Neuronal stem cell (in vitro differentiated cells): ENCODE results near the gene CH25H.

Experiments used
- DNase-seq: peaks from one replicate; pipeline ENCODE4 v3.0.0-alpha.2; 2013; ENCODE audit warnings: low spot score
- H2AFZ ChIP-seq: one replicate; pipeline ENCODE4 v1.6.1; 2013; ENCODE audit warnings: mild to moderate bottlenecking, low read length, inconsistent platforms
- H2AK5ac ChIP-seq: 2 replicates; pipeline ENCODE4 v1.6.1; 2013; ENCODE audit warnings: low read depth, mild to moderate bottlenecking, inconsistent platforms, low read length, moderate library complexity, mixed read lengths
- H2BK120ac ChIP-seq: 2 replicates; pipeline ENCODE4 v1.6.1; 2013; ENCODE audit warnings: low read depth, mild to moderate bottlenecking, inconsistent platforms, low read length, moderate library complexity, mixed read lengths
- H2BK12ac ChIP-seq: one replicate; pipeline ENCODE4 v1.6.1; 2013; ENCODE audit warnings: low read length, inconsistent platforms
- H2BK15ac ChIP-seq: 2 replicates; pipeline ENCODE4 v1.6.1; 2013; ENCODE audit warnings: mild to moderate bottlenecking, low read length, inconsistent platforms, mixed read lengths
- H2BK5ac ChIP-seq: one replicate; pipeline ENCODE4 v1.6.1; 2013; ENCODE audit warnings: inconsistent platforms, mild to moderate bottlenecking, low read length, moderate library complexity
- H3K14ac ChIP-seq: one replicate; pipeline ENCODE4 v1.6.1; 2013; ENCODE audit warnings: low read length, inconsistent platforms
- H3K18ac ChIP-seq: 2 replicates; pipeline ENCODE4 v1.6.1; 2013; ENCODE audit warnings: low read length, inconsistent platforms
- H3K23ac ChIP-seq: 2 replicates; pipeline ENCODE4 v1.6.1; 2013; ENCODE audit warnings: low read depth, mild to moderate bottlenecking, mixed read lengths, low read length, inconsistent platforms; ENCODE audit not compliant: poor library complexity
- H3K27ac ChIP-seq: replicated peaks from 3 replicates; pipeline ENCODE4 v1.5.1; 2013; ENCODE audit warnings: low read length, inconsistent platforms
- H3K27me3 ChIP-seq, 3 experiments: 2 replicates each; pipeline ENCODE4 v1.6.1; 2013; ENCODE audit warnings: low read length in 3 of 3, mild to moderate bottlenecking in 2 of 3, inconsistent platforms in 1 of 3, low read depth in 1 of 3, mixed read lengths in 1 of 3, moderate library complexity in 1 of 3; ENCODE audit not compliant: control insufficient read depth in 3 of 3, insufficient read depth in 3 of 3
- H3K36me3 ChIP-seq, 2 donors: replicated peaks in 1 of 2; 2 replicates each; pipeline ENCODE4 v1.6.1; 2013; ENCODE audit warnings: low read length in 2 of 2; ENCODE audit not compliant: control insufficient read depth in 2 of 2, insufficient read depth in 2 of 2
- H3K4ac ChIP-seq: 2 replicates; pipeline ENCODE4 v1.6.1; 2013; ENCODE audit warnings: inconsistent platforms, mild to moderate bottlenecking, low read length, moderate library complexity
- H3K4me1 ChIP-seq, 2 donors: 1 replicate in 1 of 2; 2 replicates in 1 of 2; pipeline ENCODE4 v1.6.1; 2013; ENCODE audit warnings: low read length in 2 of 2, low read depth in 1 of 2; ENCODE audit not compliant: control insufficient read depth in 2 of 2, insufficient read depth in 1 of 2
- H3K4me2 ChIP-seq: one replicate; pipeline ENCODE4 v1.6.1; 2013; ENCODE audit warnings: mild to moderate bottlenecking, low read length, inconsistent platforms; ENCODE audit not compliant: insufficient read depth, poor library complexity, severe bottlenecking
- H3K4me3 ChIP-seq, 2 donors: 2 replicates each; pipeline ENCODE4 v1.5.1; 2013; ENCODE audit warnings: low read length in 2 of 2, mild to moderate bottlenecking in 2 of 2, inconsistent platforms in 1 of 2, moderate library complexity in 1 of 2
- H3K79me1 ChIP-seq: one replicate; pipeline ENCODE4 v1.6.1; 2013; ENCODE audit warnings: low read depth, mild to moderate bottlenecking, inconsistent platforms, low read length, moderate library complexity
- H3K9ac ChIP-seq: one replicate; pipeline ENCODE4 v1.6.1; 2013; ENCODE audit warnings: mild to moderate bottlenecking, low read depth, low read length, inconsistent platforms; ENCODE audit not compliant: poor library complexity
- H3K9me3 ChIP-seq, 2 donors: replicated peaks in 1 of 2; 2 replicates each; pipeline versions ENCODE3 to v1.6.1; 2013; ENCODE audit warnings: low read length in 2 of 2, mild to moderate bottlenecking in 2 of 2, inconsistent platforms in 1 of 2, low read depth in 1 of 2, mixed read lengths in 1 of 2, moderate library complexity in 1 of 2; ENCODE audit not compliant: control insufficient read depth in 2 of 2, insufficient read depth in 1 of 2
- H4K8ac ChIP-seq: one replicate; pipeline ENCODE4 v1.6.1; 2013; ENCODE audit warnings: low read depth, mild to moderate bottlenecking, inconsistent platforms, low read length, moderate library complexity
- H4K91ac ChIP-seq: one replicate; pipeline ENCODE4 v1.6.1; 2013; ENCODE audit warnings: low read length, low read depth, mild to moderate bottlenecking, inconsistent platforms; ENCODE audit not compliant: poor library complexity
- WGBS, 2 donors: extraction: QIAGEN DNeasy Blood & Tissue Kit; methylation state at CpG; one replicate each; pipeline ENCODE4 v1.1.7; 2013; ENCODE audit warnings: missing lambda C conversion rate in 2 of 2, mixed read lengths in 1 of 2; ENCODE audit not compliant: insufficient read length in 2 of 2, insufficient replicate concordance in 1 of 2; ENCODE audit errors: extremely low coverage in 2 of 2; 5-methylcytosine and 5-hydroxymethylcytosine counted together

Gene CH25H

DNA sequence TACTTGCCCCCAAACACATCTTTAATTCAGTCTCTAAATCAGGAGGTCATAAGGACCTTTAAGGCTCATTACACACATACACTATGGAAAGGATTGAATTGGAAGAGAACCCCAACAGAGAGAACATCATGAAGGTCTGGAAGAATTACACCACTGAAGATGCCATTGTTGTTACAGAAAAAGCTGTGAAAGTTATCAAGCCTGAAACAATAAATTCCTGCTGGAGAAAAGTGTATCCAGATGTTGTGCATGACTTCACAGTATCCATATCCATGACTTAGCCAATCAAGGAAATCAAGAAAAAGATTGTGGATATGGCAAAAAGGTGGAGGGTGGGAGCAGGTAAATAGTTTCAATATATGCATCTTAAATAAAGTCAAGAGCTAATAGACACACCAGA is 30.7 kb upstream of the CH25H start:
- no peak overlapping the region for H3K23ac ChIP-seq

DNA sequence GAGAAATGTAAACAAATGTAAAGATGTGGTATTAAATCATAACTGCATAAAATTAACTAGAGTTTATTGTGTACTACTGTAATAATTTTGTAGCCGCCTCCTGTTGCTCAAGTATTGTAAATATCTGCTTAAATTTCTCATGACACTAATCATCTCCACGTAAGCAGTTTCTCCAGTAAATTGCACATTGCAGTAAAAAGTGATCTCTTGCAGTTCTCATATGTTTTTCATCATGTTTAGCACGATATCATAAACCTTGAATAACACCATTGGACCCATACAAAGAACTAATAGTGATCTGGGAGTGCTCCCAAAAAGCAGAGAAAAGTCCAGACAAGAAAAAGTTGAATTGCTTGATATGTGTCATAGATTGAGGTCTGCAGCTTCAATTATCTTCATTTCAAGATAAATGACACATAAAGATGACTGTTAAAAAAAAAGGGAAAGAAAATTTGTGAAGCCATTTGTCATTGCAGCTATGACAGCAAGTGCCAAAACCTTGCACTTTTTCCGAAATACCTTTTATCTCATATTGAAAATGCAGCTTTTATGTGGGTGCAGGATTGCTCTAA is 29.2 kb upstream of the CH25H start:
- no peak overlapping the region for H3K14ac ChIP-seq
- H3K79me1 ChIP-seq = no peaks in the 10 kb centered on the region
- H3K4ac ChIP-seq = no peak overlapping the region
- DNase-seq = no peak
- no peak overlapping the region for H4K91ac ChIP-seq
- no peak overlapping the region for H2BK120ac ChIP-seq
- H3K36me3 ChIP-seq = peaks cover 0 to 1% of the 10 kb centered on the region in 2 donors
- H2AK5ac ChIP-seq = no peak overlapping the region
- peaks cover 0 to 5% of the 10 kb centered on the region in 2 donors for H3K9me3 ChIP-seq
- no peak overlapping the region for H3K23ac ChIP-seq
- H3K18ac ChIP-seq = no peak overlapping the region
- no peak overlapping the region for H3K4me2 ChIP-seq
- peaks cover 0 to 18% (median 0%) of the 10 kb centered on the region in 3 experiments for H3K27me3 ChIP-seq
- no peak overlapping the region for H2BK5ac ChIP-seq
- no peak overlapping the region for H2BK15ac ChIP-seq
- peaks cover 0 to 11% of the 10 kb centered on the region in 2 donors for H3K4me1 ChIP-seq
- WGBS, 2 donors = no CpG with 5 or more reads among the region's 4 CpGs
- no peak overlapping the region for H2BK12ac ChIP-seq
- H3K4me3 ChIP-seq = no peak overlapping the region
- H2AFZ ChIP-seq = no peak overlapping the region
- H3K27ac ChIP-seq = no peak overlapping the region
- H4K8ac ChIP-seq = no peak overlapping the region
- H3K9ac ChIP-seq = no peak overlapping the region

More for the DNA sequence above, 30.7 kb upstream of the CH25H start:
- Histone ChIP-seq H4K91ac (no peak overlapping the region), H2AK5ac (no peak overlapping the region), H4K8ac (no peak overlapping the region), H3K4me1 (peaks cover 2 to 16% of the 10 kb centered on the region in 2 donors), H3K36me3 (peaks cover 0 to 1% of the 10 kb centered on the region in 2 donors), H2BK5ac (no peak overlapping the region), H3K4ac (no peak overlapping the region), H2BK12ac (no peak overlapping the region), H3K4me2 (no peak overlapping the region), H2BK15ac (no peak overlapping the region), H3K27me3 (peaks cover 0 to 12% (median 0%) of the 10 kb centered on the region in 3 experiments), H3K4me3 (no peak overlapping the region), H3K14ac (no peak overlapping the region), H2AFZ (no peak overlapping the region), H3K79me1 (no peaks in the 10 kb centered on the region), H2BK120ac (no peak overlapping the region), H3K18ac (no peak overlapping the region), H3K9me3 (no peaks in the 10 kb centered on the region), H3K27ac (no peak overlapping the region), H3K9ac (no peak overlapping the region)
- DNase-seq = no peak

DNA sequence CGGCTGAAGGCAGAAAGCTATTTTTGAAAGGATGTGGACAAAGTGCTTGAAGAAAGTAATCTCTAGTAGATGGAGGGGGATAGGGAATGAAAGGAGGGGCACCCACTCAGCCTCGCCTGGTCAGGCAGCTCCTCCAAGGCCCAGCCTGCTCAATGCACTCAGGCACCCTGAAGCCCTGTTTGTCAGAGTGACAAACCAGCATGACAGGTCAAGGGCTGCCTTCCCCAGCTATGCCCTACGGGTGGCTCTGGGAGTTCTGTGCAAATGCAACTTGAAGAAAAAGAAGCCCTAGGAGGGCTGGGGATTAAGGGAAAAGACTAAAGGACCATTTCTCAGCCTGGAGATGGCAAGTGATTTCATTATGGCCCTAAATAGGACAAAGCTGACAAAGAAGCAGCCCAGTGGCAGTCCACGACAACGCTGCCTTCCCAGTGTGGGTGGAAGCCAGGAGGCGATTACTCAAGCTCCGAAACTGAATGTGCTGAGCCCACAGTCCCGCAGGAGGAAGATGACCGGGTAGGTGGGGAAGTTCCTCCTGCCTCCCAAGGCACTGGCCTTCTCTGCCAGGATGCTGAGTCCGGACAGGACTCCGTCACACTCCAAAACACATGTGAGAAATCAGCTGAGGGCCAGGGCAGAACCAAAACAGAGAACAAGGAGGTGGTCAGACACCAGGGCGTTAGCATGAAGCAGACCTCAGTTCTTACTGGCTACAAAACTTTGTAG is 28.1 kb upstream of the CH25H start:
- Histone ChIP-seq H4K8ac (no peak overlapping the region), H2BK15ac (no peak overlapping the region)

DNA sequence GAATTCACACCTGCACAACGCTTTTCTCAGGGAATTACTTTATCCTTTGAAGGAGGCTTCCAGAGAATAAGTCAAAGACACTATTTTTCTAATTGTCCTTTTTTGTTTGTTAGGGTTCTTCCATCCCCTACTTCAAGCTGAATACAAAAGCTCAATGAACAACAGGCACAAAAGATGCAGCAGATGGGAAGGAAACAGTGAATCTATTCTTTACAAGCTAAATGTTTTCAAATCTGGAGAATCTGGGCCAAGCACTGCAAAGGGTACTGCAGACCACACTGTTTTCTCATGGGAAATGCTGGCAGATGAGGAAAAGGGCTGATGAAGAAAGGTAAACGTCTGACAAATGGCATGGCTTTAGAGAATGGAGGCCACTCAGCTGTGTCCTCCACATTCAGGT is 25.9 kb upstream of the CH25H start:
- H3K4me2 ChIP-seq = no peak overlapping the region
- H3K27me3 ChIP-seq = peaks cover 0 to 18% (median 0%) of the 10 kb centered on the region in 3 experiments
- H2AFZ ChIP-seq = no peak overlapping the region
- no peak overlapping the region for H3K4me3 ChIP-seq
- no peaks in the 10 kb centered on the region for H3K36me3 ChIP-seq
- no peak overlapping the region for H4K8ac ChIP-seq
- H2BK5ac ChIP-seq = no peak overlapping the region
- H3K9me3 ChIP-seq = peaks cover 0 to 13% of the 10 kb centered on the region in 2 donors
- no peak overlapping the region for H2BK120ac ChIP-seq
- peaks cover 0 to 10% of the 10 kb centered on the region in 2 donors for H3K4me1 ChIP-seq
- no peaks in the 10 kb centered on the region for H3K79me1 ChIP-seq
- DNase-seq = no peak
- H3K14ac ChIP-seq = no peak overlapping the region
- no peak overlapping the region for H2BK12ac ChIP-seq
- H4K91ac ChIP-seq = no peak overlapping the region
- no peak overlapping the region for H3K9ac ChIP-seq
- no peak overlapping the region for H2AK5ac ChIP-seq
- no peak overlapping the region for H2BK15ac ChIP-seq
- no peak overlapping the region for H3K23ac ChIP-seq
- H3K18ac ChIP-seq = no peak overlapping the region
- no peak overlapping the region for H3K27ac ChIP-seq
- WGBS, 2 donors = no CpG with 5 or more reads among the region's 2 CpGs
- H3K4ac ChIP-seq = no peak overlapping the region

More for the DNA sequence above, 28.1 kb upstream of the CH25H start:
- Histone ChIP-seq H3K23ac (no peak overlapping the region), H3K36me3 (peaks cover 0 to 1% of the 10 kb centered on the region in 2 donors), H3K9ac (no peak overlapping the region), H2AK5ac (no peak overlapping the region), H4K91ac (no peak overlapping the region), H2BK12ac (no peak overlapping the region), H3K4me3 (no peak overlapping the region), H3K79me1 (no peaks in the 10 kb centered on the region), H2AFZ (no peak overlapping the region), H2BK120ac (no peak overlapping the region), H3K27me3 (peaks cover 0 to 18% (median 0%) of the 10 kb centered on the region in 3 experiments), H3K9me3 (peaks cover 0 to 5% of the 10 kb centered on the region in 2 donors), H3K4ac (no peak overlapping the region), H3K4me2 (no peak overlapping the region), H3K4me1 (peaks cover 0 to 10% of the 10 kb centered on the region in 2 donors), H2BK5ac (no peak overlapping the region), H3K27ac (no peak overlapping the region), H3K18ac (peak overlapping the region; percentile 4), H3K14ac (no peak overlapping the region)
- WGBS, 2 donors = no CpG with 5 or more reads among the region's 12 CpGs
- no peak for DNase-seq
